Fibroblast of peridontal ligament (primary cell): ENCODE results near the gene CKMT2.
A peak's percentile ranks its signal among the peaks of the same experiment; 100 is the strongest.
"Not testable (repeated sequence)": the region's sequence is repeated elsewhere in the genome, so short reads cannot be mapped to it uniquely, and the experiment has no call there.

Experiments used
- DNase-seq: peaks from one replicate; pipeline ENCODE4 v3.0.0-alpha.2; 2010; ENCODE audit errors: extremely low read depth

CKMT2 gene

GRCh38 chr5:81251922-81252321 is 18.8 kb downstream of the CKMT2 start:
- no peak for DNase-seq

DNA sequence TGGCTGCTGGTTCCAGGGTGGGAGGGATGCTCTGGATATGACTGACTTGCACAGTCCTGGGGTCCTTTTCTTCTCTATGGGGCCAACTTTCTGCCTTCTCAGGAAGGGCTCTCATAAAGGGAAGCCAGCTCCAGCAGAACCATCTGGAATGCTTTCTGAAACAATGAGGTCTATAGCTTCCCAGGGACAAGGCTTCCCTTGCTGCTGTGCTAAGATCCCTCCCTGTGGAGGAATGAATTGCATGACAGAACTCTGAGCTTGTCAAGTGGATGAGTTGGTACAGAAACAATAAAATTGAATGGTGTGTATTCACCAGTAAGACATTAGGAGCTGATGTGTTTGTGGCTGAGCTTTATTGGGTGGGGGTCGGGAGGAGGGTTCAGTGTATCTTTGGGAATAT is 19.8 kb downstream of the CKMT2 start:
- DNase-seq: no peak

- DNase-seq: no peak
Measured at GRCh38 chr5:81253875-81254274, 20.8 kb downstream of the CKMT2 start.

DNA sequence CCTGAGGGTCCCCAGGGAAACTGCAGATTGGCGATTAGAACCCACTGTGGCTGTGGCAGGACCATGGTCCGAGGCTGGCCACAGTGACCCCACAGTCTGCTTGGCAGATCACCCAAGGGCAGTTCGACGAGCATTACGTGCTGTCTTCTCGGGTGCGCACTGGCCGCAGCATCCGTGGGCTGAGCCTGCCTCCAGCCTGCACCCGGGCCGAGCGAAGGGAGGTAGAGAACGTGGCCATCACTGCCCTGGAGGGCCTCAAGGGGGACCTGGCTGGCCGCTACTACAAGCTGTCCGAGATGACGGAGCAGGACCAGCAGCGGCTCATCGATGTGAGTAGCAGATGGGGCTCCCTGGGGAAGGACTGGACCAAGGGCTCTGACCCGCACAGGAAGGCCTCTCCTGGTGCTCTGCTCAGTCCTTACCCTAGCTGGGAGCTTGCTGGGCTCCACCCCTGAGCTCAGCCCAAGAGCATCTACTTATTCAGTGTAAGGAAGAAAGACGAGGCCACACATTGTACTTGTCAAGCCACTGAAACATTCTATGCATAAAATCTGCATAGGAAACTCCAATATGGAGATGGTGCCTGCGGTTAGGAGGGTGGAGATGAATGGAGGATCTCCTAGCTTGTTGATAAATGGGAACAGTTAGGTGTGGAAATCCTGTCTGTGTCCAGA is 21.9 kb downstream of the CKMT2 start:
- DNase-seq: no peak

GRCh38 chr5:81256766-81257165 is 23.6 kb downstream of the CKMT2 start:
- no peak for DNase-seq

DNA sequence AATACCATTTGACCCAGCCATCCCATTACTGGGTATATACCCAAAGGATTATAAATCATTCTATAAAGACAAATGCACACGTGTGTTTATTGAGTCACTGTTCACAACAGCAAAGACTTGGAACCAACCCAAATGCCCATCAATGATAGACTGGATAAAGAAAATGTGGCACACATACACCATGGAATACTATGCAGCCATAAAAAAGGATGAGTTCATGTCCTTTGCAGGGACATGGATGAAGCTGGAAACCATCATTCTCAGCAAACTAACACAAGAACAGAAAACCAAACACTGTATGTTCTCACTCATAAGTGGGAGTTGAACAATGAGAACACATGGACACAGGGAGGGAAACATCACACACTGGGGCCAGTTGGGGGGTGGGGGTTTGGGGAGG is 29.7 kb downstream of the CKMT2 start:
- not testable (repeated sequence) for DNase-seq

GRCh38 chr5:81265101-81265500 is 32.0 kb downstream of the CKMT2 start:
- peak; percentile 72 for DNase-seq

DNA sequence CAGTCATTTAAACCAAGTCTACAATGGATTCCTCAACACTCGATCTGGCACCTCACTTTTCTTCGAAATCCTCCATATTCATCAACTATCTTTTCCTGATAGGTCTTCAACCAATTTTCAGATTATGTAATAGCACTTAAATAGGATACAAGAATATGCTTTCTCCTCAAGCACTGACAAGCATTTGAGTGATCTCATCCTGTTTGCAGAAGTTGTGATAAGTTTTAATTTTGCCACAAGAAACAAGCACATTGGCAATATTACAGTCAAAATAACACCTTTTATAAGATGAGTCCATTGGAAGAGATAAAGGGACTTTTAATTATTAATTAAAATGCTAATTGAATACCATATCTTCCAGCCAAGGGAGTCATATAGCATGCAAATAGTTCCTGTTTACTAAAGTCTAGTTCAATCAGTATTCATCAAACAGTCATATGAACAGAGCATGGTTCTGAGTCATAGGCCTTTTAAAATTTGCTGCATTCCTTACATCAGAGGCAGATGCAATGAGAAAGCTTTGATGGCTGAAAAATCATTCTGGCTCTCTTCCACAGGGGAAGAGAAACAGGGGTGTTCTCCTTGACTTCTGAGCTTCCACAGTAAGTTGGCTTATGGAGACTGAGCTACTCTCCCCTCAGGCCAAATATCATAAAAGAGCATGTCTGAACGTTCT is 35.5 kb downstream of the CKMT2 start:
- DNase-seq: peak; percentile 95

DNA sequence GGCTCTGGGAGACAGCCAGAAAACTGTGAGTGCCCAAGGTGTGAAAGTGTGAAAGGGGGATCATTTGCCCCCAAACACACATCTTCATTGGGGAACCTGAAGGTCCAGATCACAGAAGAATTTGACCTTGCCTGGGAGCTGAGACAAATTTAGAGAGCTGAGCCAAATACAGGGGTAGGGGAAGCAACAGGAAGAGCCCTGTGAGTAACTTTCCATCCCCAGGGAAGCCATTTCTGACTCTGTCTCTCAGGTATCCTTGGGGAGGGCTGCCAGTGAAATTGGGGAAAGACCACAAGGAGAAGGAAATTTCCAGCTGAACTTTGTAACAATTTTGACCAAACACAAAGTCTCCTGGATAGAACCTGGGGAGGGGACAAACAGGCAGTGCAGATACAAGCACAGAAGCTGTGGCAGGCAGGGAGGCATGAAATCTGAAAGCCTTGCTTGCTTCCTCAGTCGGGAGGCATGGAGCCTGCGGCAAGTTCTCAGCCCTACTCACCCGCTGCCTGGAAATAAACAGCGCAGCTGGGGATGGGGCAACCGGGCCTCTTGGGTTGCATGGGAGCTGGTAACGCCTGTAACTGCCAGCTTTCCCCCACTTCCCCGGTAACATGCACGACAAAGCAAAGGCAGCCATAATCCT is 36.8 kb downstream of the CKMT2 start:
- DNase-seq: no peak

- not testable (repeated sequence) for DNase-seq
Measured at GRCh38 chr5:81270394-81271027, 37.4 kb downstream of the CKMT2 start.

DNA sequence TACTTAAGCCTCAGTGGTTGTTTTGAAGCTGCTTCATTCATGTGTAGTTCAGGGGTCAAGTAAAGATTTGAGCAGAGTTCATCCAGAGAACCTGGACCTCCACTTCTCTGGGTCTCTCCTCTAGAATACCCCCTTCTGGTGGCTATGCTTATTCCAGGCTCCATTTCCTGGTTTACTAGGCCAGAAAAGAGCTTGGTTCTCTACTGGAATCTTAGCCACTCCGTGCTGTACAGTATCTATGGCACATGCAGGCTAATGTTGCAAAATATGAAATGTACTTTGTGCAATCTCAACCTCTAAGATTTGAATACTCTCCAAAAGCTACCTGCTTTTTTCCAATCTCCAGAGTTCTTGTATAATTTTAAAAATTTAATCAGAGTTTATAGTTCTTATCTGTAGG is 50.9 kb downstream of the CKMT2 start:
- no peak for DNase-seq

DNA sequence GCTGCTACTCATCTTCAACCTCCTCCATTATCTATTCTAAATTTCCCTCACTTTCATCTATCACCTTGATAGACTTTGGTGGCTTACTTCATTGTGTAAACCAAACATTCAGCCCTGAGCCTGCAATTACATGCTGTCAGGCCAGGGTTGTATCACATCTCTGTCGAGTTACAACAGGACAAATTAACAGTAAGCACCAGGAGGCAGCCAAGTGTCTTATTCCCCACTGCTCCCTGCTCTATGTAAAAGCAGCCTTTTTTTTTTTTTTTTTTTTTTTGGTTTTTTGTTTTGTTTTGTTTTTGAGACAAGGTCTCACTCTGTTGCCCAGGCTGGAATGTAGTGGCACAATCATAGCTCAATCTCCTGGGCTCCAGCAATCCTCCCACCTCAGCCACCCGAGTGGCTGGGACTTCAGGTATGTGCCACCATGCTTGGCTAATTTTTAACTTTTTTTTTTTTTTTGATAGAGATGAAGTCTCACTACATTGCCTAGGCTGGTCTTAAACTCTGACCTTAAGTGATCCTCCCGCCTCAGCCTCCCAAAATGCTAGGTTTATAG is 53.0 kb downstream of the CKMT2 start:
- no peak for DNase-seq

GRCh38 chr5:81288021-81288433 is 54.9 kb downstream of the CKMT2 start:
- DNase-seq: no peak

DNA sequence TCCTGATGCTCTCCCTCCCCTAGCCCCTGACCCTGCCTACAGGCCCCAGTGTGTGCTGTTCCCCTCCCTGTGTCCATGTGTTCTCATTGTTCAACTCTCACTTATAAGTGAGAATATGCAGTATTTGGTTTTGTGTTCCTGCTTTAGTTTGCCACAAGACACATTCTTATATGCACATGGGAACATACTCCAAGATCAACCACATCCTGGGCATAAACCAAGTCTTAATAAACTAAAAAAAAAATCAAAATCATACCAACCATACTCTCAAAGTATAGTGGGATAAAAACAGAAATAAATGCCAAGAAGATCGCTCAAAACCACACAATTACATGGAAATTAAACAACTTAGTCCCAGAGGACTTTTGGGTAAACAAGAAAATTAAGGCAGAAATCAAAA is 57.0 kb downstream of the CKMT2 start:
- DNase-seq: peak; percentile 83

DNA sequence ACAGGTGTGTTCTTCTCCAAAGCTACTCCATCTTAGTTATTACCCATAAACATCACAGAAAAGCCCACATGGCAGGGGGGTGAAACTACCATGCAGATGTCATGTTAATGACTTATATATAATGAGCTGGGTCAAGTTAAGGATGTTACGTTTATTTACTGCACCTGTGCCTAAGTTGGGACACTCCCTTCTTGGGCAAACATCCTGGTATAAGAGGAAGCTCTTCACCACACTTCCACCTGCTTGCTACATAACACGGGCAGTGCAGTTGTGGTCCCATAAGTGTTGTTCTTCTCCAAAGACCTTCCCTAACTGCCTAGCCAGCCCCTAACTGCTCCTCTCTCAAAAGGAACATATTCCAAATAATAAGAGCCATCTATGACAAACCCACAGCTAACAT is 59.0 kb downstream of the CKMT2 start:
- no peak for DNase-seq

DNA sequence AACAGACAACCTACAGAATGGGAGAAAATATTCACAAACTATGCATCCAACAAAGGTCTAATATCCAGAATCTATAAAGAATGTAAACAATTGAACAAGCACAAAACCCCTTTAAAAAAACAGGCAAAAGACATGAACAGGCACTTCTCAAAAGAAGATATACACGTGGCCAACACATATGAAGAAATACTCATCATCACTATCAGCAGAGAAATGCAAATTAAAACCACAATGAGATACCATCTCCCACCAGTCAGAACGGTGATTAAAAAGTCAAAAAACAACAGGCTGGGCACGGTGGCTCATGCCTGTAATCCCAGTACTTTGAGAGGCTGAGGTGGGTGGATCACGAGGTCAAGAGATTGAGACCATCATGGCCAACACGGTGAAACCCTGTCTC is 60.9 kb downstream of the CKMT2 start:
- not testable (repeated sequence) for DNase-seq

DNA sequence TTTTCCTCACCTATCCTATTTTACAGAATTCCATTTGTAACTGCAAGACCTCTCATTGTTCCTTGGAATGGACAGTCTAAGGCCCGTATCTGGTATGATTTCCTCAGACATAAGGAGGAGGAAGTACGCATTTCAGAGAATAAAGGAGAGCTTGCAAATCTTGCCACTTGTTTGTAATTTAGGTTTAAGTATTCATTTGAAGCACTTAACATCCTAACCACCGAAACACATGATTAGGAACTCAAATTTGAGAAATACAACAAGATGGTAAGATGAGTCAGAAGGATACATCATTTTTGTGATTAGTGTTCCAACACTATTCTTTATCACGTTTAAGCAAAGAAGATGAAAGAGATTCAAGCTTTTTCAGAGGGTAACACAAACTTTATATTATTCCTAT is 64.4 kb downstream of the CKMT2 start:
- no peak for DNase-seq

DNA sequence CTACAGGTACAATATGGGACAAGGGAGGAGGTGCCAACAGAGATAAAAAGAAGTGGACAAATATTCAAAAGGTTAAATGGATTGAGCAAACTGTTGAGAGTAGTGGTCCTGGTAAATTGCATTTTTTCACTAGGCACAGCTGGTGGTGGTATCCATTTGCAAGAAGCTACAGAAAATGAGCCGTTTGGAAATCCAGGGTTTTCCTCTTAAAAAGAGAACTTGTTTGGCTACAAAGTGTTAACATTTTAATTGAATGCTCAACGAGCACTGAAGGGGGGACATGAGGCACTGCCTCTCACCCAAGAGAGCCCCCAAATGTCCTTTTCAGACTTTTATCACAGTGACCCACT is 67.8 kb downstream of the CKMT2 start:
- no peak for DNase-seq

- DNase-seq: peak; percentile 96
Measured at GRCh38 chr5:81301271-81302015, 68.3 kb downstream of the CKMT2 start, which contains the start of gene ZCCHC9. Gene ZCCHC9, plus strand, starts transcription at chr5:81301587. Its CDS starts 3,171 bp downstream, at chr5:81304758.

DNA sequence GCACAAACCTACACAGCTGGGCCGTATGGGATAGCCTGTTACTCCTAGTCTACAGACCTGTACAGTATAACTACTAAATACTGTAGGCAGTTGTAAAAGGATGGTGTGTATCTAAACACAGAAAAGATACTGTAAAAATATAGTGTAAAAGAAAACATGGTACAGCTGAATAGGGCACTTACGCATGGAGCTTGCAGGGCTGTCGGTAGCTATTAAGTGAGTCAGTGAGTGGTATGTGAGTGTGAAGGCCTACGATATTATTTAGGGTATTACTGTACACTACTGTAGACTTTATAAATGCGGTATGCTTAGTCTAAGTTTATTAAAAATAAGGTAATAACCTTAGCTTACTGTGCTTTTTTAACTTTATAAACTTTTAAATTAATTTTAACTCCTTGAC is 69.5 kb downstream of the CKMT2 start:
- no peak for DNase-seq

DNA sequence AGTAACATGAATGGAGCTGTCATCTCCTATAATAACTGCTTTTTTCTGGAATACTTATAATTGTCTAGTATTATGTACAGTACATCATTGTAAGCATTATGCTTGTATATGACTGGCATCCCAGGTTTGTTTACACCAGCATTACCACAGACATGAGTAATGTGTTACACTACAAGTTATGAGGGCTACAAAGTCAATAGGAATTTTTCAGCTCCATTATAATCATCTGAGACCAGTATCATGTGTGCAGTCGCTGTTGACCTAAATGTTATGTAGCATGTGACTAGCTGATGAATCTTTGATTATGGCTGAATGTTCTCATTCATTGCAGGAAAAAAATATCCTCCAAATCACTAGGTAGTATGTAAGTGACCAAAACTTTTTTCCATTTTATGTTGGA is 70.4 kb downstream of the CKMT2 start:
- DNase-seq: peak; percentile 89

DNA sequence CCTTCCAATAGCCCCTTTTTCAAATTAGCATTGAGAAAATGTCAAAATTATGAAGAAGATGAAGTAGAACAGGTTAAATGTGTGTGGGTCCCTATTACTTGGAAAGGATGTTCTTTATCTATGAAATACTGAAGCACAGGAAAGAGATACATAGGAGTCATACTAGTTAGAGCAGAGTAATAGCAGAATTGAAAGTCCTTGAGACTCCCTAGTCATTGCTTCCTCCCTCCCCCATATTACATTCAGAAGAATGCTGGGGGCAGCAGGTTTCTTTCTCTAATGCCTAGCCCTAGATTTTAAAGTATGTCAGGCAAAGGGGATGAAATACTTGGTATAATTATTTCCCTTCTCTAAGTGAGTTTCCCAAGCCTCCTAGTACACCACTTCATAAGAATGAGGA is 72.7 kb downstream of the CKMT2 start:
- no peak for DNase-seq
